Stimulated activated CD8-positive, alpha-beta memory T cell treated with anti-CD3 and anti-CD28 coated beads, Interleukin-7, amount 100 ng/mL, for 1 hour (primary cell): ENCODE data around the gene ENOX1.
"Not testable (repeated sequence)": the region's sequence is repeated elsewhere in the genome, so short reads cannot be mapped to it uniquely, and the experiment has no call there.

ENCODE experiments used
- DNase-seq, 2 donors: peaks; one replicate each; pipeline ENCODE4 v3.0.0-alpha.2; 2020; ENCODE audit warnings: low read depth in 2 of 2

ENOX1 gene

GRCh38 chr13:43431841-43432240, 354.9 kb downstream of the ENOX1 start:
- DNase-seq: no peak

GRCh38 chr13:43431290-43431716, 355.5 kb downstream of the ENOX1 start:
- no peak for DNase-seq

GRCh38 chr13:43428545-43429296, 358.1 kb downstream of the ENOX1 start:
- no peak for DNase-seq

GRCh38 chr13:43426355-43426754, 360.4 kb downstream of the ENOX1 start:
- DNase-seq: no peak

- DNase-seq: no peak
Observed at GRCh38 chr13:43425234-43425633, 361.5 kb downstream of the ENOX1 start.

- no peak for DNase-seq
Observed at GRCh38 chr13:43424412-43424811, 362.4 kb downstream of the ENOX1 start.

GRCh38 chr13:43422116-43422515, 364.7 kb downstream of the ENOX1 start:
- no peak for DNase-seq

GRCh38 chr13:43416842-43417241, 369.9 kb downstream of the ENOX1 start:
- DNase-seq: not testable (repeated sequence)

- not testable (repeated sequence) for DNase-seq
Observed at GRCh38 chr13:43416408-43416807, 370.4 kb downstream of the ENOX1 start.

GRCh38 chr13:43415903-43416391, 370.8 kb downstream of the ENOX1 start:
- not testable (repeated sequence) for DNase-seq

- DNase-seq: no peak
Observed at GRCh38 chr13:43414111-43414510, 372.7 kb downstream of the ENOX1 start.

- DNase-seq: no peak
Observed at GRCh38 chr13:43411741-43412140, 375.0 kb downstream of the ENOX1 start.

GRCh38 chr13:43411211-43411610, 375.6 kb downstream of the ENOX1 start:
- no peak for DNase-seq

- DNase-seq: no peak
Observed at GRCh38 chr13:43408274-43408673, 378.5 kb downstream of the ENOX1 start.

GRCh38 chr13:43407023-43407581, 379.7 kb downstream of the ENOX1 start:
- DNase-seq: no peak

GRCh38 chr13:43405457-43405856, 381.3 kb downstream of the ENOX1 start:
- DNase-seq: no peak

GRCh38 chr13:43402380-43402779, 384.4 kb downstream of the ENOX1 start:
- DNase-seq: no peak

- no peak for DNase-seq
Observed at GRCh38 chr13:43401361-43401760, 385.4 kb downstream of the ENOX1 start.

- no peak for DNase-seq
Observed at GRCh38 chr13:43397111-43397510, 389.7 kb downstream of the ENOX1 start.

- DNase-seq: no peak
Observed at GRCh38 chr13:43391036-43391435, 395.7 kb downstream of the ENOX1 start.

GRCh38 chr13:43390619-43391018, 396.2 kb downstream of the ENOX1 start:
- no peak for DNase-seq

GRCh38 chr13:43389983-43390382, 396.8 kb downstream of the ENOX1 start:
- no peak for DNase-seq

- no peak for DNase-seq
Observed at GRCh38 chr13:43389573-43389972, 397.2 kb downstream of the ENOX1 start.
